GM19468 (cell line): ENCODE results near the gene CDC25A.

Source experiments
- ATAC-seq: cut with Tn5 transposase; IDR thresholded peaks from one replicate; pipeline ENCODE4 v1.9.1; 2021; ENCODE audit warnings: mild to moderate bottlenecking, moderate library complexity, moderate number of reproducible peaks; ENCODE audit not compliant: unreplicated experiment; ENCODE audit errors: extremely low read depth

CDC25A gene

GRCh38 chr3:48143567-48143966 lies 44.6 kb downstream of the CDC25A start:
- ATAC-seq = no peak

GRCh38 chr3:48142316-48142870 lies 45.8 kb downstream of the CDC25A start:
- ATAC-seq = no peak

- no peak for ATAC-seq
These were observed 46.5 kb downstream of the CDC25A start for GRCh38 chr3:48141604-48142137.

DNA sequence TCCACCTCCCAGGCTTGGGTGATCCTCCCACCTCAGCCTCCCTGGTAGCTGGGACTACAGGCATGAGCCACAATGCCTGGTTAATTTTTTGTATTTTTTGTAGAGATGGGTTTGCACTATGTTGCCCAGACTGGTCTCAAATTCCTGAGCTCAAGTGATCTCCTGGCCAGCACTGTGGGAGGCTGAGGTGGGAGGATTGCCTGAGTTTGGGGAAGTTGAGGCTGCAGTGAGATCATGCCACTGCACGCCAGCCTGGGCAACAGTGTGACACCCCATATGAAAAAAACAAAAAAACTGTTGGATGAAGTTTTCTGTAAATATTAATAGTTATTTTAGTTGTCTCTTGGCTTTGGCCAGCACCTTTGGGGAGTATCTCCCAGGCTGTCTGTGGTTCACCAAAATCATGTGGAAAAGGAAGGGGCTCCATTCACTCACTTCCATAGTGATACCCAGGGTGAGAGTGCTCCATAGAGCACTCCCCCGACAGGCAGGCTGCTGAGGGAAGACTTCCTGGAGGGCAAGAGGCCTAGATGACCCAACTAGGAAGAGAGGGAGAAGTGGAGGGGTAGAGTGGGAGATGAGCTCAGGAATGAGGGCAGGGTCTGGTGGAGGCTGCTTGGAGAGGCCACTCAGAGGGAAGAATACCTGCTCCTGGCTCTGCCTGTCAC lies 47.1 kb downstream of the CDC25A start:
- ATAC-seq = no peak

DNA sequence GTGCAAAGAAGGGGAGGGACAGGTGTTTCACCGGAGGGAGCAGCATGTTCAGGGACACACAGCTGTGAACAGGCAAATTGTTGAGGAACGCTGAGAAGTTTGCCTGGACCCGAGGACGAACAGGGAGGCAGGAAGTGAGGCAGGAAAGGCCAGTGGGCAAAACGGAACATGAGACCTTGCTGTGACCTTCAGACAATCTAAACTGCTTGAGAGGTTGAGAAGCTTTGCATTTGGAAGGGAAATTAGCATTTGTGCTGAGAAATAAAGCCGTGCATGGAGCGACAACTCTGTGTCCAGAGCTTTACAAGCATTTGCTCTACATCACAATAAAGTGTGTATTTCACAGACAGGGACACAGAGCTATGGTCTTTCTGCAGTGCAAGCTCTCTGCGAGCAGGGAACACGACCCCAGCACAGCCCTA lies 47.9 kb downstream of the CDC25A start:
- ATAC-seq = no peak

GRCh38 chr3:48137425-48137999 lies 50.7 kb downstream of the CDC25A start:
- no peak for ATAC-seq

GRCh38 chr3:48135552-48136495 lies 52.4 kb downstream of the CDC25A start:
- ATAC-seq = no peak

- ATAC-seq = no peak
These were observed 57.8 kb downstream of the CDC25A start for GRCh38 chr3:48130321-48130904.

DNA sequence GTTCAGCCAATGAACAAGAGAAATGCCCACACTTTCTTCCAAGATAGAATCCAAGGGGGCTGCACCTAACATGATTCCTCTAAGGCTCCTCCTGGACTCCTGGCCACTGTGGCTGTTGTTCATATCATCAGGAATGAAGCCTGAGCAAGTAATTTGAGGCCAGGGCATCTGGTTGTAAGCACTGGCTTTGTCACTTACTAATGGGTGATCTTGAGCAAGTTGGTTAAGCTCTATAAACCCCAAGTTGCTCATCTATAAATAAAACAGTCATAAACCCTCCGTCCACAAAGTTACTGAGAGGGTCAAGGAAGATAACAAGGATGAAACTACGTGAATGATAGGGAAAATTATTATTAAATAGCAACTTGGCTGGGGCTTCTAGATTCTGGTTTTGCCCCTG lies 58.3 kb downstream of the CDC25A start:
- ATAC-seq = no peak

- no peak for ATAC-seq
These were observed 59.4 kb downstream of the CDC25A start for GRCh38 chr3:48128774-48129173.

GRCh38 chr3:48125886-48126622 lies 62.2 kb downstream of the CDC25A start:
- no peak for ATAC-seq

DNA sequence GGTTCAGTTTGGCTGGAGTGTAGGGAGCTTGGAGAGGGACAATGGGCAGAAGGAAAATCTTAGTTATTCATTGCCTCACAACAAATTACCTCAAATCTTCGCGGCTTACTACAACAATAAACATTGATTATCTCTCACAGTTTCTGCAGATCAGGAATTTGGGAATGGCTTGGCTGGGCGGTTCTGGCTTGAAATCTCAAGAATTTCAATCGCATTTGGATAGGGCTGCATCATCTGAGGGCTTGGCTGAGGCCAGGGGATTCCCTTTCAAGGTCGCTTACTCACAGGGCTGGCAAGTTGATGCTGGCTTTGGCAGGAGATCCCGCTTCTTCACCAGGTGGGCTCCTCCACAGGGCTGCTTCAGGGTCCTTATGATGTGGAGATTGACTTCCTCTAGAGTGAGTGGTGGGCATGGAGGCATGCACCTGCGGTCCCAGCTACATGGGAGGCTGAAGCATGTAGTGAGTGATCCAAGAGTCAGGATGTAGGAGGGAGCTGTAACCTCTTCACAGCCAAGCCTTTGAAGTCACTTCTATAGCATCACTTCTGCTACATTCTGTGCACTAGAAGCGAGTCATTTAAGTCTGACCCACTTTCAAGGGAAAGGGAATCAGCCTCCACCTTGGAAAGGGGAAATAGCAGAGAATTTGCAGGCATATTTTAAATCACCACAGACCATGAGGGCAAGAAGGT lies 63.1 kb downstream of the CDC25A start:
- ATAC-seq = no peak

DNA sequence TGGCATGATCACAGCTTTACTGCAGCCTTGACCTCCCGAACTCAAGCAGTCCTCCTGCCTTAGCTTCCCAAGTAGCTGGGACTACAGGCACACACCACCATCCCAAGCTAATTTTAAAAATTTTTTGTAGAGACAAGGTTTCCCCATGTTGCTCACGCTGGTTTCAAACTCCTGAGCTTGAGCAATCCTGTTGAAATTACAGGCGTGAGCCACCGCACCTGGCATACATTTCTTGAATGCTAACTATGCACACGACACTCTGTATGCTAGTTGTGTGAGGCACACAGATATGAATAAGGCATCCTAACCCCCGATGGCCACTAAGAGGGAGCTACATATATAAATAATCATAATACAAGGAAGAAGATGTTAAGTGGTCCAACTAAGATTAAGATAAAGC lies 64.9 kb downstream of the CDC25A start:
- no peak for ATAC-seq

GRCh38 chr3:48122504-48122903 lies 65.7 kb downstream of the CDC25A start:
- no peak for ATAC-seq

- ATAC-seq = no peak
These were observed 68.0 kb downstream of the CDC25A start for GRCh38 chr3:48120223-48120622.

DNA sequence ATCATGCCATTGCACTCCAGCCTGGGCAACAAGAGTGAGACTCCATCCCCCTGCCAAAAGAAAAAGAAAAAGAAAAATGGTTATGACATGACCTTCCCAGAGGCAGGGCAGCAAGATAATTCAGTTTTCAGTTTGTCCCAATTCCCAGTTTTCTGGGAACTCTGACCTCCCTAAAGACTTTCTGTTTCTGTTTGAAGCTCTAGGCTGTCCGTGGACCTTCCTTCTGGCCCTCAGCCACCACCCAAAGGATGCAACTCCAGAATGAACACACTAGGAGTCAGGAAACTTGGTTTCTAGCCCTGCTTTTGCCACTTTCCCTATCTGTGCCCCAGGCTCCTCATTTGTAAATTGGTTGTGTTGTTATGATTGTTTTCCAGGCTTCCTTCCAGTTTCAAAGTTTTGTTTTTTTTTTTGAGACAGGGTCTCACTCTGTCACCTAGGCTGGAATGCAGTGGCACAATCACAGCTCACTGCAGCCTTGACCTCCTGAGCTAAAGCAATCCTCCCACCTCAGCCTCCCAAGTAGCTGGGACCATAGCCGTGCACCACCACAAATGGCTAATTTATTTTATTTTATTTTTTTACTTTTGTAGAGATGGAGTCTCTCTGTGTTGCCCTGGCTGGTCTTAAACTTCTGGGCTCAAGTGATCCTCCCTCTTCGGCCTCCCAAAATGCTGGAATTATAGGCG lies 68.6 kb downstream of the CDC25A start:
- ATAC-seq = no peak

GRCh38 chr3:48118928-48119327 lies 69.3 kb downstream of the CDC25A start:
- ATAC-seq = no peak

DNA sequence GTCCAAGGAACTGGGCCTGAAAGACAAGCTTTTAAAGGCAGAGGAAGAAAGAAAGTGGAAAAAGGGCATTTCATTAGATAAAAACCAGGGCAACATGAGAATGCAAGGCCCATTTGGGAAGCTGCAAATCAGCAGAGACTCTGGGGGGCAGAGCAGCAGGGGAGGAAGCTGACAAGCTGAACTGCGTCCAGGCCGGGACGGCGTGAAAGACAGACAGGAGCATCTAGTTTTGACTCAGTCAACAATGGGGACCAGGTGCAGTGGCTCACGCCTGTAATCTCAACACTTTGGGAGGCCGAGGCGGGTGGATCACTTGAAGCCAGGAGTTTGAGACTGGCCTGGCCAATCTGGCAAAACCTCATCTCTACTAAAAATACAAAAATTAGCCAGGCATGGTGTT lies 69.9 kb downstream of the CDC25A start:
- no peak for ATAC-seq
